Caco-2 (cell line): ENCODE data around the gene KRTAP4-2. TPM values are rescaled to one million over a fixed set of nuclear protein-coding genes. Genes with fewer than 3 reads are reported as not detected.
"Not testable (repeated sequence)": the region's sequence is repeated elsewhere in the genome, so short reads cannot be mapped to it uniquely, and the experiment has no call there.

ENCODE experiments used
- BruUV-seq: library from RNA; stranded (reverse); fragments of 400-500 nt; replicated peaks from 2 replicates; lab custom pipeline; 2021; lab: Mats Ljungman, UMichigan
- CTCF ChIA-PET: fragments of 300-600 bp; sonication (Branson Sonifier 250); formaldehyde crosslinking; loops from one replicate; lab custom pipeline; 2022; ENCODE audit warnings: antibody characterized with exemption; lab: Charles Lee
- POLR2A ChIA-PET: fragments of 300-600 bp; sonication (Branson Sonifier 250); formaldehyde crosslinking; loops from one replicate; lab custom pipeline; 2022; ENCODE audit warnings: antibody characterized with exemption; lab: Charles Lee
- DNase-seq, 2 experiments: peaks; one replicate each; pipeline versions ENCODE4 v3.0.0 to v3.0.0-alpha.2; 2020 to 2022
- H3K27me3 ChIP-seq: replicated peaks from 2 replicates; pipeline ENCODE4 v1.6.0; 2011; ENCODE audit warnings: low read length; ENCODE audit not compliant: control insufficient read depth, insufficient read depth
- H3K36me3 ChIP-seq: 2 replicates; pipeline ENCODE4 v1.5.1; 2011; ENCODE audit warnings: low read length; ENCODE audit not compliant: control insufficient read depth, insufficient read depth
- H3K4me1 ChIP-seq: fragments of 250-450 bp; sonication (Bioruptor Pico); 2 replicates; pipeline ENCODE4 v1.5.1; 2020; ENCODE audit warnings: mild to moderate bottlenecking
- H3K4me3 ChIP-seq: 2 replicates; pipeline ENCODE4 v1.5.1; 2011; ENCODE audit warnings: low read depth, mild to moderate bottlenecking, control low read depth, low read length
- H3K9me3 ChIP-seq: fragments of 250-450 bp; sonication (Bioruptor Pico); 2 replicates; pipeline ENCODE4 v1.5.1; 2020; ENCODE audit warnings: mild to moderate bottlenecking, moderate library complexity
- H3K27ac Mint-ChIP-seq: one replicate; pipeline ENCODE4 v1.8.0; 2022; ENCODE audit warnings: mixed read lengths; ENCODE audit not compliant: unreplicated experiment
- H3K27me3 Mint-ChIP-seq: one replicate; pipeline ENCODE4 v1.8.0; 2022; ENCODE audit warnings: mixed read lengths; ENCODE audit not compliant: insufficient read depth, unreplicated experiment
- H3K36me3 Mint-ChIP-seq: one replicate; pipeline ENCODE4 v1.8.0; 2022; ENCODE audit warnings: mild to moderate bottlenecking, mixed read lengths; ENCODE audit not compliant: insufficient read depth, unreplicated experiment
- H3K4me1 Mint-ChIP-seq: one replicate; pipeline ENCODE4 v1.8.0; 2022; ENCODE audit warnings: low read depth, mixed read lengths; ENCODE audit not compliant: unreplicated experiment
- H3K4me3 Mint-ChIP-seq: one replicate; pipeline ENCODE4 v1.8.0; 2022; ENCODE audit warnings: mild to moderate bottlenecking, moderate library complexity, mixed read lengths; ENCODE audit not compliant: unreplicated experiment
- H3K9me3 Mint-ChIP-seq: one replicate; pipeline ENCODE4 v1.8.0; 2022; ENCODE audit warnings: mixed read lengths; ENCODE audit not compliant: unreplicated experiment
- intact Hi-C: fragments of 100-400 bp; cut with micrococcal nuclease; formaldehyde crosslinking; loops from one replicate; pipeline ENCODE4 v1.10.0; 2022; ENCODE audit not compliant: unreplicated experiment
- total RNA-seq: library from RNA; stranded (reverse); gene quantifications from 2 replicates; pipeline ENCODE4 v1.2.3, GENCODE V29; 2022
- TF ChIP-seq, protein P1 (sequence below), 2 experiments: fragments of 200-600 bp in 1 of 2; IDR thresholded peaks; 1 replicate in 1 of 2; 2 replicates in 1 of 2; pipeline versions ENCODE4 v1.5.1 to v1.8.0; 2011 to 2022; ENCODE audit warnings: antibody characterized with exemption in 1 of 2, control low read depth in 1 of 2, inconsistent platforms in 1 of 2, low read depth in 1 of 2, low read length in 1 of 2, mild to moderate bottlenecking in 1 of 2, moderate library complexity in 1 of 2; ENCODE audit not compliant: insufficient read depth in 1 of 2, severe bottlenecking in 1 of 2, unreplicated experiment in 1 of 2

Gene KRTAP4-2
- total RNA-seq, 1 experiment from 2014 or later = not detected

- no peaks in the 10 kb centered on the region for H3K27me3 ChIP-seq
- H3K9me3 ChIP-seq = no peaks in the 10 kb centered on the region
- H3K4me3 ChIP-seq = no peak within 1 kb of the TSS
- intact Hi-C loops = no loop called here
- Mint-ChIP-seq H3K36me3 (no peaks in the 10 kb centered on the region), H3K4me3 (no peak within 1 kb of the TSS), H3K27ac (no peak within 1 kb of the TSS), H3K9me3 (peaks cover 6% of the 10 kb centered on the region), H3K4me1 (no peaks in the 10 kb centered on the region), H3K27me3 (no peaks in the 10 kb centered on the region)
- H3K36me3 ChIP-seq = no peaks in the 10 kb centered on the region
- no TSS peak for BruUV-seq
- CTCF ChIA-PET = no interaction called here
- H3K4me1 ChIP-seq = no peaks in the 10 kb centered on the region
- POLR2A ChIA-PET = no interaction called here
- DNase-seq = no peak
- TF ChIP-seq, protein P1, sequence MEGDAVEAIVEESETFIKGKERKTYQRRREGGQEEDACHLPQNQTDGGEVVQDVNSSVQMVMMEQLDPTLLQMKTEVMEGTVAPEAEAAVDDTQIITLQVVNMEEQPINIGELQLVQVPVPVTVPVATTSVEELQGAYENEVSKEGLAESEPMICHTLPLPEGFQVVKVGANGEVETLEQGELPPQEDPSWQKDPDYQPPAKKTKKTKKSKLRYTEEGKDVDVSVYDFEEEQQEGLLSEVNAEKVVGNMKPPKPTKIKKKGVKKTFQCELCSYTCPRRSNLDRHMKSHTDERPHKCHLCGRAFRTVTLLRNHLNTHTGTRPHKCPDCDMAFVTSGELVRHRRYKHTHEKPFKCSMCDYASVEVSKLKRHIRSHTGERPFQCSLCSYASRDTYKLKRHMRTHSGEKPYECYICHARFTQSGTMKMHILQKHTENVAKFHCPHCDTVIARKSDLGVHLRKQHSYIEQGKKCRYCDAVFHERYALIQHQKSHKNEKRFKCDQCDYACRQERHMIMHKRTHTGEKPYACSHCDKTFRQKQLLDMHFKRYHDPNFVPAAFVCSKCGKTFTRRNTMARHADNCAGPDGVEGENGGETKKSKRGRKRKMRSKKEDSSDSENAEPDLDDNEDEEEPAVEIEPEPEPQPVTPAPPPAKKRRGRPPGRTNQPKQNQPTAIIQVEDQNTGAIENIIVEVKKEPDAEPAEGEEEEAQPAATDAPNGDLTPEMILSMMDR (IDR thresholded peaks at IDR 0.05; ENCODE audit: insufficient read depth in 1 of 2, low read depth in 1 of 2, low read length in 1 of 2, severe bottlenecking in 1 of 2, unreplicated experiment in 1 of 2) = no peak
Observed at GRCh38 chr17:41160648-41161047, 17.4 kb downstream of the KRTAP4-2 start, which contains the start of gene KRTAP4-4. KRTAP4-4 (minus strand) TSS chr17:41160748; CDS start chr17:41160691, 57 bp downstream.

GRCh38 chr17:41160190-41160589 is 17.8 kb downstream of the KRTAP4-2 start:
- H3K4me1 ChIP-seq, BruUV-seq, H3K9me3 ChIP-seq, POLR2A ChIA-PET, H3K27me3 ChIP-seq, H3K27me3 Mint-ChIP-seq, CTCF ChIA-PET, H3K9me3 Mint-ChIP-seq, intact Hi-C loops, DNase-seq, H3K36me3 ChIP-seq, H3K27ac Mint-ChIP-seq, H3K36me3 Mint-ChIP-seq, H3K4me3 ChIP-seq, H3K4me1 Mint-ChIP-seq, H3K4me3 Mint-ChIP-seq: not testable (repeated sequence)

DNA sequence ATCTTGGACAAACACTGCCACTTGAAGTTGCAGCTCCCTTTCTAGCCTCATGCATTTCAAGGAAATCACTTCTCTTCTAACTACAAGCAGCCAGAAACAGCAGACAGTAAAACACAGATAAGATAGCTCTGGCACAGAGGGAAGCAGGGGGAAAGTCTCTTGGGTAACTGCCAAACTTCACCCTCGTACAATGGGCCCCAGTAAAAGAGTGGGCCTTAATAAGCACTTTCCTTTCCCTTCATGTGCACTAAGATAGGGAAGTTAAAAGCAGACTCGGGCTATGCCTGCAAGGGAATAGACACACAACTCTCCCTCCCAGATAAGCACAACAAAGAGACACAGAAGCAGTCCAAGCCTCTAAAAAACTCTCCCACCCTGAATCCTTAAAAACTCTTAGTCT is 24.2 kb downstream of the KRTAP4-2 start:
- Mint-ChIP-seq H3K4me3 (no peak overlapping the region), H3K9me3 (peaks cover 6% of the 10 kb centered on the region), H3K4me1 (no peaks in the 10 kb centered on the region), H3K27me3 (no peaks in the 10 kb centered on the region), H3K36me3 (no peaks in the 10 kb centered on the region), H3K27ac (no peak overlapping the region)
- intact Hi-C loops = no loop called here
- no peaks in the 10 kb centered on the region for H3K9me3 ChIP-seq
- CTCF ChIA-PET = no interaction called here
- no peaks in the 10 kb centered on the region for H3K36me3 ChIP-seq
- no peak for DNase-seq
- no peaks in the 10 kb centered on the region for H3K27me3 ChIP-seq
- BruUV-seq = no TSS peak
- TF ChIP-seq, protein P1 (IDR thresholded peaks at IDR 0.05; ENCODE audit: insufficient read depth in 1 of 2, low read depth in 1 of 2, low read length in 1 of 2, severe bottlenecking in 1 of 2, unreplicated experiment in 1 of 2) = no peak
- no peak overlapping the region for H3K4me3 ChIP-seq
- no peaks in the 10 kb centered on the region for H3K4me1 ChIP-seq
- POLR2A ChIA-PET = no interaction called here

GRCh38 chr17:41151525-41151924 is 26.5 kb downstream of the KRTAP4-2 start:
- no peaks in the 10 kb centered on the region for H3K27me3 ChIP-seq
- Mint-ChIP-seq H3K27me3 (no peaks in the 10 kb centered on the region), H3K36me3 (no peaks in the 10 kb centered on the region), H3K4me1 (no peaks in the 10 kb centered on the region), H3K27ac (no peak overlapping the region), H3K4me3 (no peak overlapping the region), H3K9me3 (no peaks in the 10 kb centered on the region)
- ChIA-PET POLR2A (no interaction called here), CTCF (no interaction called here)
- no peak for DNase-seq
- intact Hi-C loops = no loop called here
- no peak overlapping the region for H3K4me3 ChIP-seq
- H3K9me3 ChIP-seq = no peaks in the 10 kb centered on the region
- TF ChIP-seq, protein P1 (IDR thresholded peaks at IDR 0.05; ENCODE audit: insufficient read depth in 1 of 2, low read depth in 1 of 2, low read length in 1 of 2, severe bottlenecking in 1 of 2, unreplicated experiment in 1 of 2) = no peak
- no peaks in the 10 kb centered on the region for H3K36me3 ChIP-seq
- no TSS peak for BruUV-seq
- H3K4me1 ChIP-seq = no peaks in the 10 kb centered on the region
